NCI-H1436 (cell line): ENCODE measurements around the gene SPTSSA.
"Not testable (repeated sequence)": the region's sequence is repeated elsewhere in the genome, so short reads cannot be mapped to it uniquely, and the experiment has no call there.

Experiments used
- DNase-seq: peaks from one replicate; lab custom pipeline; 2025; lab: John Stamatoyannopoulos, UW

SPTSSA gene

DNA sequence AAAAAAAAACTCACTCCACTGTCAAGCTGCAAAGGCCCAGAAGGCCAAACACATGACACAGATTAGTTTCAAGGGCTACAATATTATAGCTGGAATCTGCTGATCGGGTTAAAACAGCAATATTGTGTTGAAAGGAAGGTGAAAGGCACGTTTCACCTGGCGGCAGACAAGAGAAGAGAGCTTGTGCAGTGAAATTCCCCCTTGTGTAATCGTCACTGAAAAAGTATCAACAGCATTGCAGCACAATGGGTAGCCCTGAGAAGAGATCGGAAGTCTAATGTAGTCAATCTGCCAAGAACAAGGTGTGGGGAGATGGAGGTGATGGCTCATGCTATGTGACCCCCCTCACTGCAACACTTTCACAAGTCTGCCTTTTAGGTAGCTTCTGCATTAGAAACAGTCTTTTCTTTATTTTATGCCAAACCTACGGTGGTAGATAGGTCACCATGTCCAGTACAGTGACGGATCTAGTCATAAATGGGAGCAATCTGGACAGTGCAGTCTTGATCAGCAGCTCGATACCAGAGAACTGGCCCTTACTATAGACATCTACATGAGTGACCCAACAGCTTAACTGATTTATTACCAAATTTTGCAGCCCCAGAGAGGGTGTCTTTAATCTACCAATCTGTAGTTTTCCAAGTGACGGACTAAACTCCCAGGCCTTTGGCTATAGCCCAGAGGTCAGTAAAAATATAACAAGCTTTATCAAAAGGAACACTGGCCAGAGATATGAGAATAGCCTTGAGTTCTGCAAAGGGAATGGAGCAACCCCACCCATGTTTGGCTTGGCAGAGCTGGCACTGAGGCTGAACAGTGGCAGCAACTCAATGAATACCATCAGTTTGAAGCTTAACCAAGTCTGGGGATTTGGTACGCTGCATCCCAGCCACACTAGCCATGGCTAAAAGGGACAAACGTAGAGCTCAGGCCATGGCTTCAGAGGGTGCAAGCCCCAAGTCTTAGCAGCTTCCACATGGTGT is 35.4 kb downstream of the SPTSSA start:
- no peak for DNase-seq

DNA sequence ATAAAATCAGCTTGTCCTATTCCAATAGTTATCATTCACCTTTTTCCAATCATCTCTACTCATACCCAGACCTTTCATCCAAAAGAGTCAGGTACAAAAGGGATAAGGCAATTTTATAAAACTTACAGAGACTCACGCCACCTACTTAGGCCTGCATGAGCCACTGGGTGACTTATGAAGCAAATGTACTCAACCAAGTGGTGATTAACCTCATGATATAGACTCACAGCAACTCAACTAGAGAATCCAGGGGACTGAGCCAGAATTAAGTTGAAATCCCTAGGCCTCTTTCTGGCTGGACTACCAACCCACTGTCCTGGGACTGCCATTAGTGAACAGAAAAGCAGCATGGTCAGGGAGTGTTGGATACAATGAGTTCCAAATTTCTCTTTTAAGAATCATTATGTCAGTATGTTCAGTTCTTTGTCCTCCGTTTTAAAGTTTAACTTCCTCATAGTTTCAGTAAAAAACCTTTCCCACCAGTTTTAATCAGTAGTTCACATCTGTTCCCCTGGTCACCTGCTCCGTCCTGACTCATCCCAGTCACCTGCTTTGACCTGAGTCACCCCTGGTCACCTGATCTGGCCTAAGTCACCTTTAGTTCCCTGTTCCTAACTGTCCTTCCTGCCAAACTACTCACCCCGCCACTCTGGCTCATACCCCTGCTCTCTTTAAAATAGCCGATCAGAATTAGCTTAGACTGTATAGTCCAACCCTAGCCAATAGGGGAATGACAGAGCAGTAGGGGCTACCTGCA is 36.8 kb downstream of the SPTSSA start:
- DNase-seq: no peak

DNA sequence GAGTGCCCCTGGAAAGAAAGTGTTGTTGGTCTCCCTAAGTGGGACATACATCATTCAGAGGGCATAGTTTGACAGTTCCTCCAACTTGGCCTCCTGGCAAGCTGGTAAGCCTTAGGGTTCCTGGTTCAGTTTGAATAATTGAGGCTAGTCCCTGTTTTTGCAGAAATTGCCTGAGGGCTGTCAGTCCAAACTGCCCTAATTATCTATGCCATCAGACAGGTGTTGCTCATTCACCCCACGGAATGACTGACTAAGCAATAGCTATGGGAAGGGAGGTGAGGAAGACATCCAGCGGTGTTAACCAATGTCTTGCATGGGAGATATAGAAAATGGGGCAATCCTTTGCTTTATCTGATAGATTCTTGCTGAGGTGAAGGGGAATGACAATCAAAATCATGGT is 37.6 kb downstream of the SPTSSA start:
- no peak for DNase-seq

DNA sequence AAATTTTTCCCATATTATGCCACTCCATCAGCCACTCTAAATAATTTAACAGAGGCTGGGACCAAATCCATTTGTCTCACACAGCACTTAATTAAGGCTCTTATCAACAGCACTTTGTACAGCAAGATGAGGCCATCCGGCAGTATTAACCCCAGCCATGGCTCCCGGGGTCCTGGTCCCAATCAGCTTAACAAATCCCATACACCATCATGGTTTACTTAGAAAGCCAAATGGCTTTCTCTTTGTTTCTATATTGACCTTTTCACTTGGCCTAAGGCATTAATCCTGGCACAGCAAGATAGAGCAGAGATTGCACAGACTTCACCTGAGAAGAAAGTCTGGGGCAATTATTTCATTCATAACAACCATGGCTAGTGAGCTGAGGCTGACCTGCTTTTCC is 38.6 kb downstream of the SPTSSA start:
- DNase-seq: no peak

DNA sequence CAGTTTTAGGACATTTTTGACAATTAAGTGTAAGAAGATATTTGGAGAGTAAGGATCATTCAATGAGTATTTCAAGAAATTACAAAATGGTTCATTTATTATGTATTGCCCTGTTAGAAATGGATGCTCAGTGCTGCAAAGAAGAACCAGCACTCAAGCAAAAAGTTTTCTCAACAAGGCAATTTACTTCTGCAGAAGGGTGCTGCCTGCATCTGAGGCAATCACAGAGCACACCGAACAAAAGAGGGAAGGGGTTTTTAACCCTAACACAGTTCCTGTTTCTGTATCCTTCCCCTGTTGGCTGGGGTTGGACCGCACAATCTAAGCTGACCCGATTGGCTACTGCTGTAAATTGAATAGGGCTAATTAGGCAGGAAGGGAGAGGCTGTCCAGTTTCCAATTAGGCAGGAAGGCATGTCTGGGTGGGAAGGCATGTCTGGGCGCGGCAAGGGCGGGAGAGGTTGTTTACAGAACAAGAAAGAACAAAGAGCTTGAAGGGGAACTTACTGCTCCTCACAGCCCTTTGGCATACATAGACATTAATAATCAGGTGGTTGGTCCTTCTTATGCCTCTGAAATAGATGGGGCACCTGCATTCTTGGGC is 41.4 kb downstream of the SPTSSA start:
- DNase-seq: no peak

DNA sequence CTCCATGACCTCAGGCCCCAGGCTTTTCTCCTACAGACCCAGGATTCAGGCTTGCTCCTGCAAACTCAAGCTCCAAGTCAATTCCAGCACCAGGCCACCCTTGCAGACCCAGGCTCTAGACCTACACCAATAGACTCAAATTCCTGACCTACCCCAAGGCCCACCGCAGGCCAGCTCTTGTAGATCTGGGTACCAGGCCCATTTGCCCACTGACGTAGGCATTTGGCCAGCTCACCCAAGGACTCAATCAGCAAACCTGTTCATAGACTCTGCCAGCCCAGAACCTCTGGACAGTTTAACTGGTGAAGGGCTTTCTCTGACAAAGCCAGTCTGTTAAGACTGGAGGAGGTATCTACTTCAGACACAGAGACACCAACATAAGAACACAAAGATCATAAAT is 52.3 kb downstream of the SPTSSA start:
- no peak for DNase-seq

DNA sequence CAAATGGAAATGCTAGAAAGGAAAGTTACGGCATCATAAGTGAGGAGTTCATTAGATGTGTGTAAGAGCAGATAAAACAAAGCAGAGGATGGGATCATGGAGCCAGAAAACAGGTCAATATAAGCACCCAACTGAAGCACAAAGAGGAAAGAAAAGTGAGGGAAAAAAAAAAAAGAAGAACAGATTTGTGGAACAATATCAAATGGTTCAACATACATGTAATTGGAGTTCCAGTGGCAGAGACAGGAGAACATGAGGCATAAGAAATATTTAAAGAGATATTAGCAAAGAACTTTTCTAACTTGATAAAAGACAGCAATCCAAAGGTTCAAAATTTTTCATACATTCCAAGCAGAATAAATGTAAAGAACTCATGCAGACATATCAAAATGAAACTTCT is 54.1 kb downstream of the SPTSSA start:
- DNase-seq: no peak

DNA sequence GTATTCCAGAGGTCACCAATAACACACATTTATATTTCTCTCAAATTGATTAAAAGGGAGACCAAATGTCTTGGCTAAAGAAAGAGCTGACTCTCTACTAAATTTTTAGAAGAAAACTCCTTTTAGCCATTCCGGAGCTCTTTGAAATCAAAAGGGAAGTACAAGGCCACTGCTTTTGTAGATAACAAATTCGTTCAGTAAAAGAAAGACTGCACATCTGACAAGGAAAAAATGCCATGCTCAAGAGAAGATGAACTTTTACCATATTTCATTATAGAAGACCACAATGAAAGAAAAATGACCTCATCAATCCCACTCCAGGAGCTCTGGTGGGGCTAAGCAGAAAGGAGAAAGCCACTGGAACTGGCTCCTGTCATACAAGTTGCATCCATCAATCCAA is 57.6 kb downstream of the SPTSSA start:
- DNase-seq: no peak

DNA sequence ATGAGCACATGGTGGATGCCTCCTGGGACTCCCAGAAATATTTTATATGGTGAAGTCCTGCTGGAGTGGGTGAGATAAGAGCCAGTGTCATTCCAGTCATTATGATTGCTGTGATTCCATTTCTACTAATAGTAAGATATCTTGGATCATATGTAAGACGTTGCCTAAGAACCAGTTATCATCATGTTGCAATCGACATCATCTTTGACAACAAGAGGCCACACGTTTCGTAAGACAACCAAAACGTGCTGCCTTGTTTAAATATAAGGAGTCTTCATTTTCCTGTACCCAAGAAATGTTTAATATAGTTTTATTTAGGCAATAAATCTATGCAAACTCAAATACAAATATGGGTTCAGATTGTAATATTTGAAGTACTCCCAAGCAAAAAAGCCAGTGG is 58.4 kb downstream of the SPTSSA start:
- no peak for DNase-seq

DNA sequence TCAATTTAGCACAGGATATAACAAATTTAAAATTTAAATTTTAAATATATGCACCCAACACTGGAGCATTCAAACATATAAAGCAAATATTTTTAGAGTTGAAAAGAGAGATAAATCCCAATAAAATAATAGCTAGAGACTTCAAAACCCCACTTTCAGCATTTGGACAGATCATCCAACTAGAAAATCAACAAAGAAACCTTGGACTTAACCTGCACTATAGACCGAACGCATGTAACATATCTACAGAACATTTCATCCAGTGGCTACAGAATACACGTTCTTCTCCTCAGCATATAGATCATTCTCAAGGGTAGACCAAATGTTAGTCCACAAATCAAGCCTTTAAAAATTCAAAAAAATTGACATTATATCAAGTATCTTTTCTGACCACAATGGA is 64.0 kb downstream of the SPTSSA start:
- no peak for DNase-seq

DNA sequence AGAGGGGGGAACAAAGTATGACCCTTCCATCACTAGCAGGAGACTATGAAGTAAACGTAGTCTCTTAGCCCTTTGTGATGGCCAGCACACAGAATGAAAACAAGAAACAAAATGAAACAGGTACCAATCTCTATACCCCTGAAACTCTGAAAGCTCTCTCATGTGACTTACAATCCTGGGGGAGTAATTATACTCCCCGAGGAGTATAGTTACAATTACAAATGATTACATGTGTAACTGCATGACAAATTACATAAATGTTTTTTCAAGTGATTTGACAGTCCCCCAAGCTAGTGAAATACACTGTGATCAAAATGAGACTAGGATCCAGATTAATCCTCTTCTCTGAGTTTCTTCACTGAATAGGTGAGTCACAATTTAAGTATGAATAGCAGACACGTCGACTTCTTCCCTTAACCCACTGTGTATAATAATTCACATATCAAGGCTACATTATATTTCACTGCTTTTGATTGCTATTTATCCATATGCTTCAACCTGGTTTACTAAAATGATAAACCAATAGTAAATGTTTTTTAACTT is 74.0 kb downstream of the SPTSSA start:
- peak; percentile 76 for DNase-seq

DNA sequence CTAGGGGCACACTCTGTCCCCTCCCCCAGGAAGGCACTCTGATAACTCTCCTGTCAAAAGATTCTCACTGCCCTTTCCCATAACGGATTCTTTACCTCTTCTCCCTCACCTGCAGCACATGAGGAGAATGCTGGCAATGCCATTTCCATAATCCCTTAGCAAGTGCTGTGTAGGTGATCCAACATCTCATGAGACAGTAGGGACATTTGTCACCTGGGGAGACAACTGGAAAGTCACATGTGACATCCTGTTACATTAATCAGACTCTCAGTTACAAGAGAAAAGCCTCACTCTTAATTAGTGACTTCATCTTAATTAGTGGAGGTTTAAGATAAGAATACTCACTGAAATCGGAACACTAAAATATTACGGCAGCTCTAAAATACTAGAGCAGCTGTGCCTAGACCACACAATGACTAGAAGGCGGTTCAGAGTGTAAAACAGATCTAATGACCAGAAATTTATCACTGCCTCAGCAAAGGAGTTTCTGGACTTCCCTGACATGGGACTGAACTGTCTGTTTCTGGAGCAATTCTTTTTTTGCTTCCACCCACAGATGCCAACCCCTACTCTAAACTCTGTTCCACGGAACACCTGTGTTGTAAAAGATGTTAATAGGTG is 75.1 kb downstream of the SPTSSA start:
- no peak for DNase-seq

DNA sequence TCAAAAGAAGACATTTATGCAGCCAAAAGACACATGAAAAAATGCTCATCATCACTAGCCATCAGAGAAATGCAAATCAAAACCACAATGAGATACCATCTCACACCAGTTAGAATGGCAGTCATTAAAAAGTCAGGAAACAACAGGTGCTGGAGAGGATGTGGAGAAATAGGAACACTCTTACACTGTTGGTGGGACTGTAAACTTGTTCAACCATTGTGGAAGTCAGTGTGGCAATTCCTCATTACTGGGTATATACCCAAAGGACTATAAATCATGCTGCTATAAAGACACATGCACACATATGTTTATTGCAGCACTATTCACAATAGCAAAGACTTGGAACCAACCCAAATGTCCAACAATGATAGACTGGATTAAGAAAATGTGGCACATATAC is 76.2 kb downstream of the SPTSSA start:
- DNase-seq: not testable (repeated sequence)

DNA sequence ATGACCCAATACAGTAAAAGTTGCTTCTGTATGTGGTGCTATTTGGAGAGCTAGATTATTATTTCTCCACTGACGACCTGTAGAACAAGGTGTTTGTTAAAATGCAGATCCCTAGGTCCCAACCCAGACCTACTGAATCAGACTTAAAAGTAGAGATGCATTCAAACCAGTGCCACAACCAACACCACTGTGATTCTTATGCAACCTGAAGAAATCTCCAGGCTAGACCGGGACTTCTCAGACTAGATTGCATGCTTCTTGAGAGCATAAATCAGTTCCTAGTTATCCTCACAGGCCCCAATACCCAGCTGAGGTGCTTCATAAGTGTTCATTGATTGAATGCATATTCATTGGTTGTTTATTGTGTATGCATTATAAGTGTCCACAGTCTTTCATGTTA is 78.2 kb downstream of the SPTSSA start:
- DNase-seq: no peak
